GM10266 (cell line): ENCODE measurements around the gene CEP192.
"Not testable (repeated sequence)": the region's sequence is repeated elsewhere in the genome, so short reads cannot be mapped to it uniquely, and the experiment has no call there.

Experiments used
- DNase-seq: peaks from one replicate; pipeline ENCODE4 v3.0.0; 2012; ENCODE audit errors: extremely low spot score
- CTCF ChIP-seq: IDR thresholded peaks from 2 replicates; pipeline ENCODE4 v1.5.1; 2012; ENCODE audit warnings: mild to moderate bottlenecking, low read depth; ENCODE audit not compliant: control insufficient read depth, insufficient read depth; ENCODE audit errors: missing control alignments

Gene CEP192

GRCh38 chr18:13086906-13087305 lies 95.7 kb downstream of the CEP192 start:
- no peak for TF ChIP-seq CTCF
- no peak for DNase-seq

GRCh38 chr18:13095466-13095865 lies 104.3 kb downstream of the CEP192 start:
- no peak for DNase-seq
- TF ChIP-seq CTCF, result no peak

GRCh38 chr18:13096232-13096631 lies 105.1 kb downstream of the CEP192 start:
- DNase-seq, result no peak
- TF ChIP-seq CTCF, result no peak

DNA sequence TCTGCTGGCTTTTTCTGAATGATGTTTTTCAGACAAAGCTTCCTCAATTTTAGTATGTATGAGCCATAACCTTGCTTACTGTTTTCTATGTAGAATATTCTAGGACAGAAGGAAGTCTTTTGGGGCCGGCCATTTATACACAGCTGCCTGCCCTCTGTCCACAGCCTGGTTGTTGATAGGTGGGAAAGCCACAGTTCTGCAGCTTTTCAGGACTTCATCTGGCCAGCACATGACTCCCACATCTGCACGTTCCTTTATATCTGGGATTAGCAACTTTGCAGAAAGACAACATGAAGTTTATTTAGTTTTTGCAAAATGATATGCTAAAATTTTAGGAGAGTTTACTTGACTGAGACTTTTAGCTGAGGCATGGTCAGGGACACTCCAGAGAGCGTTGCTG lies 105.6 kb downstream of the CEP192 start:
- TF ChIP-seq CTCF, result no peak

GRCh38 chr18:13098104-13098503 lies 106.9 kb downstream of the CEP192 start:
- not testable (repeated sequence) for DNase-seq

More for the DNA sequence above, 105.6 kb downstream of the CEP192 start:
- no peak for DNase-seq

GRCh38 chr18:13099113-13099512 lies 108.0 kb downstream of the CEP192 start:
- DNase-seq, result no peak
- no peak for TF ChIP-seq CTCF

DNA sequence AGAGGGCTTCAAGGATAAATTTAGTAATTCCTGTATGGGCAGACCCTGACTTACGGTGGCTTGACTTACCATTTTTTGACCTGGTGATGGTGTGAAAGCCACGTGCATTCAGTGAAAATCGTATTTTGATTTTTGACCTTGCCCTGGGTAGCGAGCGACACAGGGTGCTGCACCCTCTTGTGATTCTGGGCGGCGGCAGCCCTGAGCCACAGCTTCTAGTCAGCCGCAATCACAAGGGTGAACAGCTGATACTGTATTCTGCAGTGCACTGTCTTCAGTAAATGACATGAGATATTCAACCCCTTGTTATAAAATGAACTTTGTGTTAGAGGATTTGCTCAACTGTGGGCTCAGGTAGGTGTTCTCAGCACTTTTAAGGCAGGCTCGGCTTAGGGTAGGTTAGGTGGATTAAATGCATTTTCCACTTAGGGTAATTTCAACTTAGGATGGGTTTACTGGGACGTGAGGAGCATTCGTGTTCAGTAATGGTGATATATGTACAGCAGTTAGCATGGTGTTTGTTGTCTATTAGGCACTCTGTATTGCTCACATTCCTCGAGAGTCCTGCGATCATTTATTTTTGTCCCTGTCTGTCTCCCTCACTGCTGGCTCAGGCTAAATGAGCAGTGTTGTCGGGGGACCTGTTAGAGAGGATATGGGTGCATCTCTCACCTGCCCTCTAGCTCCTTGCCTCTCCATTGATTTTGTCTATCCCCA lies 109.9 kb downstream of the CEP192 start:
- TF ChIP-seq CTCF, result no peak
- no peak for DNase-seq
